Left lobe of liver (tissue), 2 donors: ENCODE measurements around the gene ABHD1. TPM values are rescaled to one million over a fixed set of nuclear protein-coding genes. Genes with fewer than 3 reads are reported as not detected.
"Not testable (repeated sequence)": the region's sequence is repeated elsewhere in the genome, so short reads cannot be mapped to it uniquely, and the experiment has no call there.

Source experiments
- ATAC-seq: fragments of 200-7000 bp; cut with Tn5 transposase; one replicate; pipeline ENCODE4 v1.9.1; 2020; ENCODE audit warnings: mild to moderate bottlenecking, moderate library complexity
- DNase-seq: peaks from one replicate; pipeline ENCODE4 v3.0.0-alpha.2; 2020; ENCODE audit warnings: low spot score
- total RNA-seq: library from RNA; stranded (reverse); gene quantifications from one replicate; pipeline ENCODE4 v1.2.1, GENCODE V29; 2021
- donor health status: DM: no; HTN: no; CAD: no; lungs with moderate emphysema.
- donor health status: DM: no; HTN: yes; CAD: no.

Gene ABHD1
- total RNA-seq, 1 donor from 2014 or later: 3.6 TPM

DNA sequence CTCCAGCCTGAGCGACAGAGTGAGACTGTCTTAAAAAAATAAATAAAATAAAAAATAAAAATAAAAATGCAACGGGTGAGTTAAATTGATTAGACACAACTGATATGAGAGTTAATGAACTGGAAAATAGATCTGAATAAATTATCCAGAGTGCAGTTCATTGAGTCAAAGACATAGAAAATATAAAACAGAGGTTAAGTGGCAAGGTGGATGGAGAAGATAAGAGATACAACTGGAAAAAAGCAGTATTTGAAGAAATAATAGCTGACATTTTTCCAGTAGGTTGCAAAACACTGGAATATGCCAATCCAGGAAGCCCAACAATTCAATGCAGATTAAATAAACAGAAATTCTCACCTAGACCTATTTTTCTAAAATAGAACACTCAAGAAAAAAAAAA lies 15.4 kb upstream of the ABHD1 start:
- DNase-seq (no peak), ATAC-seq (no peak)

DNA sequence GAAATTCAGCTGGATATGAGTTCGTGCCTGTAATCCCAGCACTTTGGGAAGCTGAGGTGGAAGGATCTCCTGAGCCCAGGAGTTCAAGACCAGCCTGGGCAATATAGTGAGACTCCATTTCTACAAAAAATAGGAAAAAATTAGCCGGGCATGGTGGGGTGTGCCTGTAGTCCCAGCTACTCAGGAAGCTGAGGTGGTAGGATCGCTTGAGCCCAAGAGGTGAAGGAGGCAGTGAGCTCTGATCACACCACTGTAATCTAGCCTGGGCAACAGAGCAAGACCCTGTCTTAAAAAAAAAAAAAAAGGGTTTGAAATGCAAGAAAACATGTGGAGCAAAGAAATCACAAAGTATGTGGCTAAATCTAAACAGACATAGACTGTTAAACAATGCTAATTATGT lies 14.5 kb upstream of the ABHD1 start:
- ATAC-seq (no peak), DNase-seq (no peak)

DNA sequence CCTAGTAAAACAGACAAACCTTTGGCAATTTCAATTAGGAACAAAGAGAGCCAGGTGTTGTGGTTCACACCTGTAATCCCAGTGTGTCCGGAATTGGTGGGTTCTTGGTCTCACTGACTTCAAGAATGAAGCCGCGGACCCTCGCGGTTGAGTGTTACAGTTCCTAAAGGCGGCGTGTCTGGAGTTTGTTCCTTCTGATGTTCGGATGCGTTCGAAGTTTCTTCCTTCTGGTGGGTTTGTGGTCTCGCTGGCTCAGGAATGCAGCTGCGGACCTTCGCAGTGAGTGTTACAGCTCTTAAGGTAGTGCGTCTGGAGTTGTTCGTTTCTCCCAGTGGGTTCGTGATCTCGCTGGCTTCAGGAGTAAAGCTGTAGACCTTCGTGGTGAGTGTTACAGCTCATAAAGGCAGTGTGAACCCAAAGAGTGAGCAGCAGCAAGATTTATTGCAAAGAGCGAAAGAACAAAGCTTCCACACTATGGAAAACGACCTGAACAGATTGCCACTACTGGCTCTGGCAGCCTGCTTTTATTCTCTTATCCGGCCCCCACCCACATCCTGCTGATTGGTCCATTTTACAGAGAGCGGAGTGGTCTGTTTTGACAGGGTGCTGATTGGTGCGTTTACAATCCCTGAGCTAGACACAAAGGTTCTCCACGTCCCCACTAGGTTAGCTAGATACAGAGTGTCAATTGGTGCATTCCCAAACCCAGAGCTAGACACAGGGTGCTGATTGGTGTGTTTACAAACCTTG lies 12.8 kb upstream of the ABHD1 start:
- not testable (repeated sequence) for ATAC-seq, DNase-seq

DNA sequence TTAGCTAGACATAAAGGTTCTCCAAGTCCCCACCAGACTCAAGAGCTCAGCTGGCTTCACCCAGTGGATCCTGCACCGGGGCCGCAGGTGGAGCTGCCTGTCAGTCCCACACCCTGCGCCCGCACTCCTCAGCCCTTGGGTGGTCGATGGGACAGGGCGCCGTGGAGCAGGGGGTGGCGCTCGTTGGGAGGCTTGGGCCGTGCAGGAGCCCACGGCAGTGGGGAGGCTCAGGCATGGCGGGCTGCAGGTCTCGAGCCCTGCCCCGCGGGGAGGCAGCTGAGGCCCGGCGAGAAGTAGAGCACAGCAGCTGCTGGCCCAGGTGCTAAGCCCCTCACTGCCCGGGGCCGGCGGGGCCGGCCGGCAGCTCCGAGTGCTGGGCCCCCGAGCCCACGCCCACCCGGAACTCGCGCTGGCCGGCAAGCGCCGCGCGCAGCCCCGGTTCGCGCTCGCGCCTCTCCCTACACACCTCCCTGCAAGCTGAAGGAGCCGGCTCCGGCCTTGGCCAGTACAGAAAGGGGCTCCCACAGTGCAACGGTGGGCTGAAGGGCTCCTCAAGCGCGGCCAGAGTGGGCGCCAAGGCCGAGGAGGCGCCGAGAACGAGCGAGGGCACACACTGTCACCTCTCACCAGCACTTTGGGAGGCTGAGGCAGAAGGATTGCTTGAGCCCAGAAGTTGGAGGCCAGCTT lies 12.1 kb upstream of the ABHD1 start:
- not testable (repeated sequence) for ATAC-seq, DNase-seq

DNA sequence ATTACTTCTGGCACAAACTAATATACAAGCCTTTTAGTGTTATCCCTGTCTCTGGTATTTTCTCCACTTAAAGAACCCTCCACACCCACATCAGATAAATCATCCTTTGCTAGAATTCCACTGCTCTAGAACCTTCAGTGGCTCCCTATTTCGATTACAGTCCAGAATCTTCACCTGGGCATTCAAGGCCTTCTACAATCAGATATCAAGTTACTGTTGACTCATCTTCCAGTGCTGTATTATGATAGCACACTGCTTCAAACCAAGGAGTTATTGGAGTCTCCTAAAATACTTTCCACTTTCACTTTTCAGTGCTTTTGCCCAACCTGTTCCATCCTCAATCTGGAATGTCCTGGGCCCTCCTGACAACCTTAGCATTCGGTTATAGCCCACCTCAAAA lies 8.1 kb upstream of the ABHD1 start:
- ATAC-seq (no peak), DNase-seq (no peak)

DNA sequence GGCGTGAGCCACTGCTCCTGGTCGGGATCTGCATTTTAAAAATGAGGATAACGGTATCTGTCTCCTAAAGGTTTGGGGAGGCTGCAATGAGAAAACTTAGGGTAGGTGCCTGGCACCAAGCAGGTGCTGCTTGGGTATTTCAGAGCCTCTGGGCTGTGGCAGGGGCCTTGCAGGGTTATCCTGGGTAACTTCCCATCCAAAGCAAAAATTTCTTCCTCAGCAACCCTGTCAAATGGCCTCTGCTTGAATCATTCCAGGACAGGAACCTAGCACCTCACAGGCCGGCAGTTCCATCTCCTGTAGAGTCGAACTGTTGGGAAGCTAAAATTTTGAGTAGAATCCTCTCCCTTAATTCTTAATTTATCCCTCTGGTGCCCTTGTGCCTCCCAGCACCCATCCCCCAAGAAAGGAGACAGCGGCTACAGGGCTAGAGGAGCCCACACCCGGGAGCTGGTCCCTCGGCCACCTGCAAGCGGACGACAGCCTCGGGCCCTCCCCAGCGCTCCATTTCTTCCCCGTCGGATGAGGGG lies 5.6 kb upstream of the ABHD1 start:
- ATAC-seq (no peak), DNase-seq (no peak)

DNA sequence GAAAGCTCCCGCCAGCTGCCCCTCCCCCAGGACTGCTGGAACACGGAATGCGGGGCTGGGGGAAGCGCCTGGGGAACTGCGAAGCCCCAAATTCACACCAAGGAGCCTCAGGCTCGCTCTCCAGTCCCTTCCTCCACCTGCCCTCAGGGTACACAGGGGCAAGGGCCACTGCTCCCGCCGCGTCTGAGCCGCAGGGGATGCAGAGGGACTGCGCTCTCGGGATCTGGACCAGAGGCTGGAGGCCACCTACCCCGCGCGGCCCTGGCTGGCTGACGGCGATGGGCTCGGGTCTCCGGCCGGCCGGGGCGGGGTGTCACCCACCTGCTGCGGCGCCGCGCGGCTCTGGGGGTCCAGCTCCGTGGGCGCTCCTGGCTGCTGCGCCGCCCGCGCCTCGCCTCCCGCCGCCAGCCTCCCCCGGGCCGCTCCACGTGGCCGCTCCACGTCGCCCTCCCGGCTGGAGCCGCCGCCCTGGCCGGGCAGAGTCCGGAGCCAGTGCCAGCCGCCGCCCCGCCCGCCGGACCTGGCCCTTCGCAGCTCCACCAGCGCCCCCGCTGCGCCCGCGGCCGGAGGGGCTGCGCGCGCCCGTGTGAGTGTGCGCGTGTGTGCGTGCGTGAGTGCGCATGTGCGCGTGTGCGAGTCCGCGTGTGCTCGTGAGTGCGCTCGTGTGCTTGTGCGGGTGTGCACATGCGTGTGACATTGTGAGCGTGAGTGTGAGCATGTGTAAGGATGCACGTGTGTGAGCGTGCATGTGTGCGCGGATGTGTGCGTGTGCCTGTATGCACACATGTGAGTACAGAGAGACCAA lies 4.9 kb upstream of the ABHD1 start, which contains the start of gene CGREF1:
TSS of gene CGREF1 (minus strand) at position 604 of the 805 bp plus-strand sequence. CDS start 14,762 bp downstream, outside the sequence.
- peak; percentile 72 for ATAC-seq
- DNase-seq: no peak

DNA sequence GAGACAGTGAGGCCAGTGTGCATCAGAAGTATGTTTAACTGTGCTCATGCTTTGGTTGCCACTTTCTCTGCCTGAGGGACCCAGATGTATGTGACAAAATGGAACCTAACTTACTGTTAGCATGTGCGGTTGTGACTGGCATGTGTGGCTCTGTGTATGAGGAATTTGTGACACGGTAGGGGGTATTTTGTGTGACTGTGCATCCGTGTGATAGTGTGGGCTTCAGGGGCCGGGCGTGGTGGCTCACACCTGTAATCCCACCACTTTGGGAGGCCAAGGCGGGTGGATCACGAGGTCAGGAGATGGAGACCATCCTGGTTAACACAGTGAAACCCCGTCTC lies 4.3 kb upstream of the ABHD1 start:
- DNase-seq, ATAC-seq: not testable (repeated sequence)

DNA sequence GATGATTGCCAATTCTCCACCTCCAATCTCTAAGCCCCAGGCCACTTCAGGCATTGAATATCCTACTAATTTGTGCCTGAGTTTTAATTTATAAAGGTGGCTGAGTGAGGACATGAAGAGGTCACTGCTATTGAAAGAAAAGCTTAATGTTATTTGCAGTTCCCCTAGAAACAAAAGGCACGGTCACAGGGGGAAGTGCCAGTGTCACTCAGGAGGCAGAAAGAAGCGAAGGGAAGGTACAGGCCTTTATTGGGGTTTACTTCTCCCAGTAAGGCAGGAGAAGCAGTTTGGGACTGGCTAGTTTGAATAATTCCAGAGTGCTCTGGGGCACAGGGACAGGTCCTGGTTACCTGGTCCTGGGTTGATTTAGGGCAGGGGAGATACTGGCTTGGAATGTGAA lies 1.7 kb upstream of the ABHD1 start:
- ATAC-seq (no peak), DNase-seq (no peak)

DNA sequence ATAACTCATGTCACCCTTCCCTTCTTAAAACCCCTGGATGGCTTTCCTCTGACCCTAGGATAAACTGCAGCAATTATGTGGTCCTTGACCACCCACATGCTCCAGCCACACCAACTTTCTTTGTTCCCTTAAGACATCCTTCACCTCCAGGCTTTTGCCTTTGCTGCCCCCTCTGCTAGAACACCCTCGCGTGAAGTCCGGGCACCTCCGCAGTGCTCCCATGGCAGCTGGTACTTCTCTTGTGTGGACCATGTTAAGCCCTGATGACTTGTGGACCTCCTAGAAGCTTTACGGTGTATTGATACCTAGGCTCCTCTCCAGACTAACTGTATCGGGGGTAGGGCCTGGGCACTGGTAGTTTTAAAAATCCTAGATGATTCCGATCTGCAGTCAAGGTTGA lies 824 bp upstream of the ABHD1 start:
- no peak for DNase-seq
- no peak for ATAC-seq

DNA sequence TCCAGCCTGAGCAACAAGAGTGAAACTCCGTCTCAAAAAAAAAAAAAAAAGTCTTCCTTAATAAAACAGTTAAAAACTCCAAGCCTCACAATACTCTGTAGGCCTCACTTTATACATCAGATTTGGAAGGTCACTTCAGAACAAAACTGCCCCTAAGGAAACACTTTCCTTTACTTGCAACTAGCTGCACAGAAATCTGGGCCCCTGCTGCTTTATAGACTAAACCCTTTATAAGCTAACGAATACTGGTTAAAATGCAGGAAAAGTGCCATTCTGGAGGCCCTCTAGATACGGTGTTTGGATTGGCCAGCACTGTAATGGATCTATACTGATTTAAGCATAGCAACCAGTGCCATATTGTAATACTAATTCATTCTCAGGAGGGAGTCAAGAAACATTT lies 1.5 kb downstream of the ABHD1 start:
- ATAC-seq (no peak), DNase-seq (no peak)

DNA sequence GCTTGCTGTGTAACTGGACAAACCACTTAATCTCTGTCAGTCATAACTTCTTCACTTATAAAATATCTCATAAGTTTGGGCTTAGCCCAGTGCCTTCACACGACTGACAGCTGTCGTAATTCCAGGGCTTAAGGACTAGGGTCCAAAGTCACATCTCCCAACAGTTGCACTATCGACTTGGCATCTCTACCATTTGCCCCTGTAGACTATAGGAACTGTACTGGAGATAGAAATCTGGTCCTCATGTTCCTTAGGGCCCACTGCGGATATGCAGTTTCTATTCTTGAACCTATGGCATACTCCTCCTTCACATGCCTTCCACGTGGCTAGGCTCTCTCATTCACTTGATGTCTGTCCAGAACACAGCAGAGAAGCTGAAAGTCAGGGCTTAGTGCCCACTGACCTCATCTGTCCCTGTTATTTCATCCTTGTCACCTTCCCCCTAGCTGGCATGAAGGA lies 2.7 kb downstream of the ABHD1 start:
- ATAC-seq: peak; percentile 58
- DNase-seq: peak; percentile 80

DNA sequence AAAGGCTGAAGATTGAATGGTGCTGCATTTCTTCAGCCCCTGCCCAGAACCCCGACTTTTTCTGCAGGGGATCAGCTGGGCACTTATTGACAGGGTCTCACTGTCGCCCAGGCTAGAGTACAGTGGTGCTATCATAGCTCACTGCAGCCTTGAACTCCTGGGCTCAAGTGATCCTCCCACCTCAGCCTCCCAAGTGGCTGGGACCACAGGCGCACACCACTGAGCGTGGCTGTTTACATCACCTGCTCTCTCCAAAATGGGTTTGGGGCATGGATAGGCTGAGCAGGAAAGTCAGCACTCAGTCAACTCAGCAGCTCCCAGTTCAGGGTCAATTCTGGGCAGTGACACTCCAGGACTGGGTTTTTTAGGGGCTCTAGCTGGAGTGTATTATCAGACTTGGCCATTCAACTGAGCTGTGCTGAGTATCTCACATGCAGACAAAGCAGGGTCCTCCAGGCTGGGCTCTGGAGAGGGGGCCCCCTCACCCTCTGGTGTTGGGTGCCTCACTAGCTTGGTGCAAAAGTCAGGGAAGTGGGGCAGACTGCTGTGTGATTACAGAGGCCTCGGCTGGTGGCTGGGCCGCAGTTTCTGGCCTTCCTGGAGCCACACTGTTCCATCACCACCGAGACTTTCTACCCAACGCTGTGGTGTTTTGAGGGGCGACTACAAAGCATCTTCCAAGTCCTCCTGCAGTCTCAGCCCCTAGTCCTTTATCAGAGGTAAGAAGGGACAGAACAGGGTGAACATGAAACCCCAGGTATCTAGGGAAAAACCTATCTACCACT lies 4.5 kb downstream of the ABHD1 start:
- DNase-seq: no peak
- no peak for ATAC-seq

DNA sequence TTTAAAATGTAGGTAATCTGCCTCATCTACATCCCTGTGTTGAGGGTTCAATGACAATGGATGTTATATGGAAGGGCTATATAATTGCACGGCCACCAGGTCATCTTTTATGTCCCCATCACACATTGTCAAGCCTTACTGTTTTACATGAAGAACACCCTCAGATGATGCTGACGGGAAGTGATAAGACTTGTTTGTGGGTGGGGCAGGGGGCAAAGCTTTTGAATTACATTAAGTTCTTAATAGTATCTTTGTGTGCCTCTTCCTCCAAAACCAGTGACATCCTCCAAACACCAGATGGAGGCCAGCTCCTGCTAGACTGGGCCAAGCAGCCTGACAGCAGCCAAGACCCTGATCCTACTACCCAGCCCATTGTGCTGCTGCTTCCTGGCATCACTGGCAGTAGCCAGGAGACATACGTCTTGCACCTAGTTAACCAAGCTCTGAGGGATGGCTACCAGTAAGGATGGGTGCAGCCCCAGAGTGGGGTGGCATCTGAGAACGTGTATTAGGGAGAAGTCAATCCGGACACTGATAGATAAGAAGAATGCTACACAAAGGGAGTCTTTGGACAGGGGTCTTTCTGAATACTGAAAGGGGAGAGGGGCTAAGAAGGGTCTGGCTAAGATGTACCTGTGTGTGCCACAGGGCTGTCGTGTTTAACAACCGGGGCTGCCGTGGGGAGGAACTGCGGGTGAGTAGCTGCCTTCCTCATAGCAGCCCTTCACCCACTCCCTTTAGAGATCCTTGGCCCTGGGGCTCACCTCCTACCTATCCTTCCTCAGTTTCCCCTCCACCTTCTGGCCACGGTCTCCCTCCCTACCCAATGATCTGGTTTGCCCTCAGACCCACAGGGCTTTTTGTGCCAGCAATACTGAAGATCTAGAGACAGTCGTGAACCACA lies 5.3 kb downstream of the ABHD1 start:
- DNase-seq (no peak), ATAC-seq (no peak)

DNA sequence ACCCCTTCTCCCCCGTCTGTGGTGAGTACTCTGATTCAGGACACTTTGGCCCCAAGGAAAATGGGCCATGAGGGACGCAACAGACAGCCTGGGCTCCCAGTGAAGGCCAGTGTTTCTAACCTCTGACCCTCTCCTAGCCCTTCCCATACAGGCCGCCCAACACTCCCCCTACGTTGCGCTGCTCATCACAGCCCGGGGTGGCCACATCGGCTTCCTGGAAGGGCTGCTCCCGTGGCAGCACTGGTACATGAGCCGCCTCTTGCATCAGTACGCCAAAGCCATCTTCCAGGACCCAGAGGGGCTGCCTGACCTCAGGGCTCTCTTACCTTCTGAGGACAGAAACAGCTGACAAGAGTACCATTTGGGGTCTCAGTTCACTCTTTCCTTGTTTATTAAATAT lies 6.8 kb downstream of the ABHD1 start:
- DNase-seq (no peak), ATAC-seq (no peak)

DNA sequence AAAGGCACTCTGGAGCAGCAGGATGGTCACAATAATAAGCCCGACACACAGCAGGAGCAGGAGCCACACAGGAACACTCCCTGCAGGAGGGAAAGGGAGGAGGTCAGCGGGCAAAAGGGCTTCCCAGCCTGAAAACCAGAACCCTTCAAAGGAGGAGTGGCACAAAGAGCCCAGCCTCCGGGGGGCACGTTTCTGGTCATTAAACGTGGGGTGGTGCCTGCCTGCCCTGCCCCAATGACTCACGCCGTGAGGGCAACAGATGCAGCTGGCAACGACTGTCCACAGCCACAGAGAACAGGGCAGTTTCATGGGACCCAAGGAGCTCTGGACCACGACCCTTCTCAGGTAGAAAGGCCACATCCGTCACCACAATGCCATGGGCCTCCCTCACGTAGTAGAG lies 7.8 kb downstream of the ABHD1 start:
- DNase-seq (no peak), ATAC-seq (no peak)

DNA sequence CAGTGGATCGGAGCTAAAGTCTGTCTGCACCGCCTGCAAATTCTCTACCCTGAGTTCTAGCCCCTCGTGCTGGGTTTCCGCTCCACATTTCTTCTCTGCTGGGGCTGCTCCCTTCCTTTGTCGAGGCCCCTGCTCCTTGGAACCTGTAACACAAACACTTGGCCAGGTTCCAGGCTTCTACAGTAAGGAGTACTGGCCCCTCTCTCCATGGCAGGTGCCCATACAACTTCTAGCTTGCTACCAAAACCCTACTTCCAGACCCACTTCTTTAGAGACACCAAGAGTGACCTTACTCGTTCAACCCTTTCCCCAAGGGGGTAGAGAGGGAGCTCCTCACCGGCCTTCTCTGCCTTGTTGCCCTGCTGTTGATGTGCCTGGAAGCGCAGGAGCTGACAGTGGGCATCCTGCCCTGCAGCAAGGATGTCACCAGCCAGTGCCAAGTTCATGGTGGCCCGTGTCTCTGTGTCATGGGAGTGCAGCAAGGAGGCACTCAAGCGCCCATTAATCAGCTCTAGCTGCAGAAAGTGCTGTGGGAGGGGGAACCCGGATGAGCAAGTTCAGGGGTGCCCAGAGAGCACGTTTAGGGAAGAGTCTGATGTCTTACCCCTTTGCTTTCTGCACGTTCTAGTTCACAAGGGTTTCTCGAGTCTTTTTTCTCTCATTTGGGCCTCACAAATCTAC lies 9.7 kb downstream of the ABHD1 start:
- DNase-seq: peak; percentile 71
- ATAC-seq: peak; percentile 52

DNA sequence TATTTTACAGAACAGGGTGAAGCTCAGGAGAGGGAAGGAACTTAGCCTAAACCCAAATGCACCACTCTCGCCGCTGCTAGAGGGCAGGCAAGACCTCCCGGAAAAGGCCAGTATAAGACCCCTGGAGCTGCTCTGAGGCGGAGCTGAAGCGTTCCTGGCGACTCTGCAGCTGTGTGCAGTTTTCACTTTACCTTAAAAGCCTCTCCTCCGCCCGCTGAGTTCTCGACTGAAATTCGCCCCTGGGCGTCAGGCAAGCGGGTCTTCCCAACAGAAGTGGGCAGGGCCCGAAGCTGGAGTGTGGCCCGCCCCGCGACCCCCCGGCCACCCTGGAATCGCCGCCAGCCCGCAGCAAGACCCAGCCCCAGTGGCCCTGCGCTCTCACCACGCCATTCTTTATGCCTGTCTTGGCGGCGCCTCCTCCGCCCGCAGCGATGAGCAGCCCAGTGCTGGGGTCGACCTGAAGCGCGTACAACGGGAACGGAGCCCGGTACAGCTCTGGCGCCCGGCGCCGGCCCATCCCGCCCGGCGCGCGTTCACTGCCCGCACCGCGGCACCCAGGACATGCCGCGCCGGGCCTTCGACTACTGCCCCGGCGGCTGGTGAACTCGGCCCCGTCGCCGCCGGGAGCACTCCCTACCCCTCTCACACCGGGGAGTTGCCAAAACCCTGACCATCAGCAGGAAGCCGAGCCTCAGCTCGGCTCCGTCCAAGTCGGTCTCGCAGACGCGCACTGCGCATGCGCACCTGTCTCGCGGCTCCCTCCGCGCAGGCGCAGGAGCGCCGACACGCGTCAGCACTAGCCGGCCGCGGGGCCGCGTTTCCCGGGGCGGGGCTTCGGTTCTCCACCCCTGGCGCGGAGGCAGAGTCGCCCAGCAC lies 10.5 kb downstream of the ABHD1 start, which contains the start of gene PREB:
TSS of gene PREB (minus strand) at position 732 of the 876 bp plus-strand sequence. CDS start at position 517, 215 bp downstream.
- ATAC-seq (peak; percentile 92), DNase-seq (peak; percentile 99)
